Activated T-helper 2 cell treated with anti-CD3 and anti-CD28 coated beads, Interferon-gamma antibody, Interleukin-2, Interleukin-4, amounts not matched to agents 10 μg/mL and 5 μg/mL and 100 μg/mL, durations not matched to agents 14 hours and 24 hours and 36 hours (primary cell): ENCODE measurements around the gene IRF2BP1. TPM values are rescaled to one million over a fixed set of nuclear protein-coding genes. Genes with fewer than 3 reads are reported as not detected.

Experiments
- DNase-seq: peaks from one replicate; pipeline ENCODE4 v3.0.0; 2021; ENCODE audit warnings: low spot score
- H3K27ac Mint-ChIP-seq: one replicate; pipeline ENCODE4 v1.8.0; 2021; ENCODE audit warnings: mixed read lengths
- H3K27me3 Mint-ChIP-seq: one replicate; pipeline ENCODE4 v1.8.0; 2021; ENCODE audit warnings: low read depth, mixed read lengths
- H3K36me3 Mint-ChIP-seq: one replicate; pipeline ENCODE4 v1.8.0; 2021; ENCODE audit warnings: low read depth, mixed read lengths
- H3K4me1 Mint-ChIP-seq: one replicate; pipeline ENCODE4 v1.8.0; 2021; ENCODE audit warnings: low read depth, mixed read lengths
- H3K4me3 Mint-ChIP-seq: one replicate; pipeline ENCODE4 v1.8.0; 2021; ENCODE audit warnings: low read depth, mild to moderate bottlenecking, moderate library complexity, mixed read lengths
- H3K9me3 Mint-ChIP-seq: one replicate; pipeline ENCODE4 v1.8.0; 2021; ENCODE audit warnings: mixed read lengths
- intact Hi-C: fragments of 100-400 bp; cut with micrococcal nuclease; formaldehyde crosslinking; loops from one replicate; pipeline ENCODE4 v1.15.1; 2023
- total RNA-seq: library from RNA; stranded (reverse); gene quantifications from 2 replicates; pipeline ENCODE4 v1.2.3, GENCODE V29; 2022

IRF2BP1 gene
- total RNA-seq, 1 donor from 2014 or later, result 17.1 TPM

DNA sequence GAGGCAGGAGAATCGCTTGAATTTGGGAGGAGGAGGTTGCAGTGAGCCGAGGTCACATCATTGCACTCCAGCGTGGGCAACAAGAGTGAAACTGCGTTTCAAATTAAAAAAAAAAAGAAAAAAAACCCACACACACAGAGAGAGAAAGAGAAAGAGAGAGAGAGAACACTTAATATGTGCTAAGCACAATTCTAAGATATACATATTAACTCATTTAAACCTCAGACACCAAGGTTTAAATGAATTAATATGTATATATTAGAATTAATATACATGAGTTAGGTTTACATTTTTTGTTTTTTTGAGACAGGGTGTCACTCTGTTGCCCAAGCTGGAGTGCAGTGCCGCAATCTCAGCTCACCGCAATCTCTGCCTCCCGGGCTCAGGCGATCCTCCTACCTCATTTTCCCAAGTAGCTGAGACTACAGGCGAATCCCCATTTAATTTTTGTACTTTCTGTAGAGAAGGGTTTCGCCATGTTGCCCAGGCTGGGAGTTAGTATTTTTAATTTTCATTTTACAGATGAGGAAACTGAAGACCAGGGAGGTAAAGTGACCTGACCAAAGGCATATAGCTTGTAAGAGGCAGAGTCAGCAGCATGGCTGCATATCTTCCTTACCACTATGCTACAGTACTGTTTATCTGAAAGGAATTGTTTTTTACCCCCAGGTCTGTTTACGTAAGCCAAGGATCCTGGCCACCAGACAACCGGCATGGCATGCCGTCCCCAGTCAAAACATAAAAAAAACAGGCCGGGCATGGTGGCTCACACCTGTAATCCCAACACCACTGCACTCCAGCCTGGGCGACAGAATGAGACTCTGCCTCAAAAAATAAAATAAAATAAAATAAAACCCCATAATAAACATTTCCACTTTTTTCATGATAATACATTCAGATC, 25.3 kb downstream of the IRF2BP1 start:
- DNase-seq, result no peak
- no peaks in the 10 kb centered on the region for H3K9me3 Mint-ChIP-seq
- intact Hi-C loops, result loop anchor here (5.0 kb wide), 1 partner anchor 128 kb away; the partner anchor contains the start of genes FBXO46 and MEIOSIN
- peaks cover 30% of the 10 kb centered on the region for H3K36me3 Mint-ChIP-seq
- no peak overlapping the region for H3K27ac Mint-ChIP-seq
- H3K4me1 Mint-ChIP-seq, result peaks cover 23% of the 10 kb centered on the region
- peak overlapping the region; percentile 30 for H3K4me3 Mint-ChIP-seq
- peaks cover 20% of the 10 kb centered on the region for H3K27me3 Mint-ChIP-seq

DNA sequence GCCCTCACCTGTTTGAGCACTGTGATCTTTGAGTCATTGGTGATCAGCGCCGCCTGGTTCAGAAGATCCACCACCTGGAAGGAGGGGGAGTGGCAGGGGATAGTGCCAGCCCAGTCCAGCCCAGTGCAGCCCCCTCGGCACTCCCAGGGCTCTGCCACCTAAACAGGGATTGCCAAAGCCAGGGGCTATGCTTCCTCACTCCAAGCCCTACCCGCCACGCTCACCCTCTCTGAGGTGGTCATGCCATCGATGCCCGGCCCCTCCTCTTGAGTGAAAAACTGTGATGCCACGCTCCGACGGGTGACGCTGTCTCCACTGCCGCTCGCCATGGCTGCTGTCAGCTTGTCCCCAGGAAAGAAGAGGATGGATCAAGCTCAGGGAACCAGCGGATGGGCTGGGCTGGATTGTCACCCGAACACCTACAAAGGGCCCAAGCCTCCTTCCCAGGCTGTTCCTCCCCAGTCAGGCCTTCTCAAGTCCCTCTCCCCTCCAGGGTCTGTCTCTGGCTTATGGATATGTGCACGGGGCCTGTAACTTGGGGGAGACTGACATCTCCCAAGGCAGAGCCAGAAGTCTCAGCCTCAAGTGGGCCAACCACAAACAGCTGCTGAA, 31.7 kb downstream of the IRF2BP1 start:
- Mint-ChIP-seq H3K27me3 (no peaks in the 10 kb centered on the region), H3K27ac (no peak overlapping the region), H3K9me3 (no peaks in the 10 kb centered on the region), H3K4me3 (no peak overlapping the region), H3K36me3 (peaks cover 57% of the 10 kb centered on the region), H3K4me1 (peaks cover 2% of the 10 kb centered on the region)
- intact Hi-C loops, result no loop called here
- DNase-seq, result no peak

DNA sequence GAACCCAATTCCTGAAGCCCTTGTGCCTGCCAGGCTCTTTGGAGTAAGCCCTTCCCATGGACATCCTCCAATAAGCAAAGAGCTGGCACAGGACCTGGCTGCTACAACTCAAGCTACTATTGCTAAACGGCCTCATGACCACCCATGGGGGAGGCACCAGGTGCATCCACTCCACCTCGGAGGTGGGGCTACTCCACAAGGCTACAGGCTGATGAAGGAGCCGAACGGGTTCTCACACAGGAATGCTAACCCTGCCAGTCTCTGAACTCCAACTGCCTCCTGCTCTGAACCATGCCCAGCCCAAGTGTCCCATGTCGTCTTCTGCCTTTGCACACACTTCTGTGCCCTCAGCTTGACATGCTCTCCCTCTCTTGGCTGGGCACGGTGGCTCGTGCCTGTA, 33.0 kb downstream of the IRF2BP1 start:
- Mint-ChIP-seq H3K4me1 (no peaks in the 10 kb centered on the region), H3K9me3 (no peaks in the 10 kb centered on the region), H3K27me3 (no peaks in the 10 kb centered on the region), H3K36me3 (peaks cover 55% of the 10 kb centered on the region), H3K4me3 (no peak overlapping the region), H3K27ac (no peak overlapping the region)
- no peak for DNase-seq
- intact Hi-C loops, result no loop called here

DNA sequence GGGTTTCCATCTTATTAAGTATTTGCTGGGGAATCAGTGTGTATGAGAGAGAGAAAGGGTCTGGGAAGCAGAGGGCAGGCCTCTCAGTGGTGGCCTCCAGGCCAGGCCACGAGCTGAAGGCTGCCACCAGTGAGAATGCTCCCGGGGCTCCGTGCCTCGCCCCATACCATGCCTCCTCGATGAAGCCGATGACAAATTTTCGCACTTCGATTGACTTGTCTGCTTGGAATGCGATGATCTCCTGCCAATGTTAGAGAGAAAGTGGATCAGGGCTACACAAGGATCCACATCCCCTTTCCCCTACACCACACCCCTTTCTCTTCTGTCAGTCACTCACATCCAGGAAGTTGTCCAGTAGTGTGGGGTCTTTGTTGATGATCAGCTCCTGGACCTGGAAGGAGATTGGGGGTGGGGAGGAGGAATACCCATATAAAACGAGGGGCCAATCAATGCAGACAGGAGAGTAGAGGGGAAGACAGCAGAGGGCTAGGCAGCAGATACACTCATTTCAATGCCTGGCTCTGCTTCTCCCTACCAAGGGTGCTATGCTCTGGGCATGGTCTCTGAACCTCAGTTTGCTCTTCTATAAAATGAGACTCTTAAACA, 33.7 kb downstream of the IRF2BP1 start:
- intact Hi-C loops, result no loop called here
- Mint-ChIP-seq H3K9me3 (no peaks in the 10 kb centered on the region), H3K4me3 (no peak overlapping the region), H3K36me3 (peaks cover 62% of the 10 kb centered on the region), H3K27me3 (no peaks in the 10 kb centered on the region), H3K4me1 (no peaks in the 10 kb centered on the region), H3K27ac (no peak overlapping the region)
- DNase-seq, result no peak

DNA sequence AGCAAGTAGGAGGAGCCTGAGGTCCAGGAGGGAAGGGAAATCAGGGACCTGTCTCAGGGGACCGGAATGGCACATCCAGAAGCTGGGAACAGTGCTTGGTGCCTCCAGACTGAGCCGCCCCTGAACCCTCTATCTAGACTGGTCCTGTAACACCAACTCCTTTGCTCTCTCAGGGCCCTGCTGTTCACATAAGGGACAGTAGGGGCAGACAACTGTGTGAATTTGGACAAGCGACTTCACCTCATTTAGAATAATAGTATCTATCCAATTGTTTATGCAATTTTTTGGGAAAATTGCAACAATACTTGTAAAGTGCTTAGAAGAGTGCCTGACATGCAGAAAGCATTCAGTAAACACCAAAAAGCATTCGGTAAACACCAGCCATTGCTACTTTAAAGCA, 37.0 kb downstream of the IRF2BP1 start:
- intact Hi-C loops, result no loop called here
- H3K27ac Mint-ChIP-seq, result no peak overlapping the region
- no peak for DNase-seq
- no peaks in the 10 kb centered on the region for H3K4me1 Mint-ChIP-seq
- H3K9me3 Mint-ChIP-seq, result no peaks in the 10 kb centered on the region
- H3K36me3 Mint-ChIP-seq, result peaks cover 72% of the 10 kb centered on the region
- no peaks in the 10 kb centered on the region for H3K27me3 Mint-ChIP-seq
- H3K4me3 Mint-ChIP-seq, result no peak overlapping the region

DNA sequence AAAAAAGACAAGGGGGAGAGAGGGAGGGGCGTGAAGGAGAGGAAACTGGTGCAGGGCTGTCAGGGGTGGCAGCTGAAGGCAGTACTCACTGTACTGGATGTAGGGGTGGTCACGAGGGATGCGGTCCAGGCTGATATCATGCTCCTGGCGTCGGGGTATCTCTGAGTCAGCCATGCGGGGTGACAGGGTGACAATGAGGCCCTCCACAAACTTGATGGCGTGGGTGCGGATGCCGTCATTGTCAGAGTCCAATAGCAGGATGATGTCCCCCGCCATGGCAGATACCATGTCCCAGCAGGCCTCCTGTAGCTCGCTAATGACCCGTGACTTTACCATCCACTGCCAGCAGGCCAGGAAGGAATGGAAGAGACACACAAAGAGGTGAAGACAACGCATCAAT, 38.3 kb downstream of the IRF2BP1 start:
- Mint-ChIP-seq H3K27me3 (no peaks in the 10 kb centered on the region), H3K27ac (no peak overlapping the region), H3K36me3 (peaks cover 74% of the 10 kb centered on the region), H3K4me3 (no peak overlapping the region), H3K9me3 (no peaks in the 10 kb centered on the region), H3K4me1 (no peaks in the 10 kb centered on the region)
- no peak for DNase-seq
- intact Hi-C loops, result no loop called here

DNA sequence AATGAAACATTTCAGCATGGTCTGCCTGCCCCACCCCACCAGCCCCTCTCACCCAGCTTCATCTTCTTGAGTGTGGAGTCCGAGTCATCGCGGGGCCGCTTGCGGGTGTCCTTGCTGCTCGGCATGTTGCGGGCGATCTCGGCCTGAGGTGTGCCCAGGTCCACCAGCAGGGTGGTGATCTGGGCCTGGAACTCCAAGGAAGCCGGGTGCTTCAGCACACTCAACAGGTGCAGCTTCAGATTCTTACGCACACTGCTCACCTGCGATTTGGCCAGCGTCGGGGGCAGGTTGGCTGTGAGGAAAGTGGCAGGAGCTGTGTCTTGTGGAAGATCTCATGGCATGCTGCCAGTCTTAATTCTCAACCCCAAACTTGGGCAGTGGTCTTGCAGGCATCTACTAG, 43.7 kb downstream of the IRF2BP1 start:
- H3K27ac Mint-ChIP-seq, result no peak overlapping the region
- H3K4me3 Mint-ChIP-seq, result no peak overlapping the region
- H3K36me3 Mint-ChIP-seq, result peaks cover 83% of the 10 kb centered on the region
- H3K27me3 Mint-ChIP-seq, result no peaks in the 10 kb centered on the region
- no peak for DNase-seq
- intact Hi-C loops, result no loop called here
- no peaks in the 10 kb centered on the region for H3K9me3 Mint-ChIP-seq
- no peaks in the 10 kb centered on the region for H3K4me1 Mint-ChIP-seq

DNA sequence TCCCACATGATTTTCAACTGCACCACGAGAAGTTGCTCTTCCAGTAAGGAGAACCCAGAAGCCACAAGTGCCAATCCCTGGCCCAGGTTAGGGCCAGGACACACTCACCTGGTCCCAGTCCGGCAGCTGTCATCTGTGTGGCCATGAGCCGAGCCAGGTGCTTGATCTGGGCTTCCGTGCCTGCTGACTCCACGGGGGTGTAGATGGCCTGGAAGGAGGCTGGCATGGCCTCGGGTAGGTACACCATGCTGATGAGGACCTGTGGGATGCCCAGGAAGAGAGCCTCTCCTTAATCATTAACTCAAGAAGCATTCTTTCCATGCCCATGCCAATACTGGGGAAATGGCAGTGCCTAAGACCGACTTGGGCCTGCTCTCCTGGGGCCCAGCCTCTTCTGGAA, 51.0 kb downstream of the IRF2BP1 start:
- no peak for DNase-seq
- intact Hi-C loops, result no loop called here
- no peak overlapping the region for H3K4me3 Mint-ChIP-seq
- no peaks in the 10 kb centered on the region for H3K27me3 Mint-ChIP-seq
- H3K4me1 Mint-ChIP-seq, result no peaks in the 10 kb centered on the region
- no peaks in the 10 kb centered on the region for H3K9me3 Mint-ChIP-seq
- H3K36me3 Mint-ChIP-seq, result peaks cover 77% of the 10 kb centered on the region
- H3K27ac Mint-ChIP-seq, result no peak overlapping the region

Other genes with a start within 250 kb of the IRF2BP1 start
- 180 and 207 TPM in 2 replicates for gene EML2, start 246.7 kb downstream of the IRF2BP1 start, total RNA-seq
- 9.3 and 9.5 TPM in 2 replicates for gene GIPR, start 217.9 kb downstream of the IRF2BP1 start, total RNA-seq
- gene SNRPD2, start 194.2 kb downstream of the IRF2BP1 start, total RNA-seq, result 738 and 766 TPM in 2 replicates
- gene QPCTL, start 193.5 kb downstream of the IRF2BP1 start, total RNA-seq, result 24.2 and 26.7 TPM in 2 replicates
- gene FBXO46, start 155.2 kb downstream of the IRF2BP1 start, total RNA-seq, result 34.4 and 38.9 TPM in 2 replicates
- gene MEIOSIN, start 152.7 kb downstream of the IRF2BP1 start, total RNA-seq, result not detected in 2 replicates
- gene SIX5, start 116.9 kb downstream of the IRF2BP1 start, total RNA-seq, result 4.8 and 5.7 TPM in 2 replicates
- gene DMPK, start 103.7 kb downstream of the IRF2BP1 start, total RNA-seq, result 22.0 and 23.4 TPM in 2 replicates
- gene DMWD, start 93.3 kb downstream of the IRF2BP1 start, total RNA-seq, result 44.7 and 45.6 TPM in 2 replicates
- gene RSPH6A, start 70.8 kb downstream of the IRF2BP1 start, total RNA-seq, result 0.16 and 0.23 TPM in 2 replicates
- 121 and 131 TPM in 2 replicates for gene SYMPK, start 23.0 kb downstream of the IRF2BP1 start, total RNA-seq
- 0.37 and 0.60 TPM in 2 replicates for gene FOXA3, start 21.8 kb downstream of the IRF2BP1 start, total RNA-seq
- gene MYPOP, start 16.5 kb upstream of the IRF2BP1 start, total RNA-seq, result 7.3 and 8.6 TPM in 2 replicates
- gene NANOS2, start 28.6 kb upstream of the IRF2BP1 start, total RNA-seq, result not detected in 2 replicates
- gene NOVA2, start 87.7 kb upstream of the IRF2BP1 start, total RNA-seq, result 0.14 TPM in 1 of 2 replicates, not detected in the other
- gene CCDC61, start 109.3 kb upstream of the IRF2BP1 start, total RNA-seq, result 25.3 and 31.2 TPM in 2 replicates
- not detected in 2 replicates for gene PGLYRP1, start 136.9 kb upstream of the IRF2BP1 start, total RNA-seq
- not detected in 2 replicates for gene IGFL4, start 154.9 kb upstream of the IRF2BP1 start, total RNA-seq
- not detected in 2 replicates for gene IGFL3, start 238.5 kb upstream of the IRF2BP1 start, total RNA-seq